ENCODE results near the gene ZNF783. TPM values are rescaled to one million over a fixed set of nuclear protein-coding genes. Genes with fewer than 3 reads are reported as not detected.

The ZNF783 gene
- total and polyA plus RNA-seq, 9 of the 15 experiments (the other 6 are each of a cell fraction or from before 2014, with no cell fraction given): 0.66 to 11.2 (median 5.4) TPM

- TF ChIP-seq ZBTB2 (IDR thresholded peaks at IDR 0.05) (no peak), FOSL1 (tag; conservative IDR thresholded peaks at IDR 0.05) (no peak), E2F8 (IDR thresholded peaks at IDR 0.05; ENCODE audit: low read depth, partially characterized antibody) (peak; percentile 36), PHB (CRISPR knock-in tag; IDR thresholded peaks at IDR 0.05) (no peak), DNMT1 (IDR thresholded peaks at IDR 0.05) (no peak), TRIM24 (IDR thresholded peaks at IDR 0.05) (no peak), SIN3B (IDR thresholded peaks at IDR 0.05; ENCODE audit: low read depth) (no peak), SP1 (CRISPR knock-in tag; IDR thresholded peaks at IDR 0.05) (no peak), KDM4B (IDR thresholded peaks at IDR 0.05; ENCODE audit: borderline replicate concordance in 2 of 2, low read depth in 1 of 2) (no peak), ZNF507 (tag; conservative IDR thresholded peaks at IDR 0.05) (no peak), SOX6 (IDR thresholded peaks at IDR 0.05) (peak; percentile 88), PCBP2 (IDR thresholded peaks at IDR 0.05; ENCODE audit: low read depth, low read length, poor library complexity, severe bottlenecking) (no peak), NUFIP1 (IDR thresholded peaks at IDR 0.05; ENCODE audit: partially characterized antibody) (no peak), ZNF24 (IDR thresholded peaks at IDR 0.05) (peak; percentile 48; the same call in 1 of the 2 replicates), ZNF512 (tag; IDR thresholded peaks at IDR 0.05) (no peak)
Observed at GRCh38 chr7:149310113-149310836, 48.3 kb downstream of the ZNF783 start (continued).
